ENCODE results near the gene RARRES2. TPM values are rescaled to one million over a fixed set of nuclear protein-coding genes. Genes with fewer than 3 reads are reported as not detected.

RARRES2 gene
- total RNA-seq, 1 donor from 2014 or later, result 19.4 TPM

GRCh38 chr7:150340875-150341262 lies 560 bp downstream of the RARRES2 start:
- H3K27me3 ChIP-seq (ENCODE audit: insufficient read depth, low read length), result peaks cover 14% of the 10 kb centered on the region
- peaks cover 7% of the 10 kb centered on the region for H4K20me1 ChIP-seq (ENCODE audit: insufficient read depth, low read length)
- H3K4me3 ChIP-seq (ENCODE audit: insufficient read depth, low read depth, low read length), result no peak overlapping the region
- DNase-seq (ENCODE audit: low read depth), result no peak
- no peak overlapping the region for H3K9ac ChIP-seq (ENCODE audit: low read length)
- no peaks in the 10 kb centered on the region for H3K36me3 ChIP-seq (ENCODE audit: insufficient read depth, low read length)
- H3K4me2 ChIP-seq (ENCODE audit: low read length), result peak overlapping the region; percentile 30
- Mint-ChIP-seq H3K36me3 (ENCODE audit: low read depth, unreplicated experiment) (peaks cover 6% of the 10 kb centered on the region), H3K4me3 (ENCODE audit: unreplicated experiment) (peak overlapping the region; percentile 57), H3K9me3 (ENCODE audit: unreplicated experiment) (peaks cover 10% of the 10 kb centered on the region), H3K27me3 (ENCODE audit: low read depth, unreplicated experiment) (peaks cover 38% of the 10 kb centered on the region), H3K4me1 (ENCODE audit: low read depth, unreplicated experiment) (peaks cover 14% of the 10 kb centered on the region), H3K27ac (ENCODE audit: unreplicated experiment) (no peak overlapping the region)
- no peak overlapping the region for H3K27ac ChIP-seq (ENCODE audit: low read depth, low read length)
- H3K9me3 ChIP-seq (ENCODE audit: insufficient read depth, low read depth, low read length), result peaks cover 4% of the 10 kb centered on the region
- H2AFZ ChIP-seq (ENCODE audit: low read depth, low read length), result no peak overlapping the region
- TF ChIP-seq, protein P1, sequence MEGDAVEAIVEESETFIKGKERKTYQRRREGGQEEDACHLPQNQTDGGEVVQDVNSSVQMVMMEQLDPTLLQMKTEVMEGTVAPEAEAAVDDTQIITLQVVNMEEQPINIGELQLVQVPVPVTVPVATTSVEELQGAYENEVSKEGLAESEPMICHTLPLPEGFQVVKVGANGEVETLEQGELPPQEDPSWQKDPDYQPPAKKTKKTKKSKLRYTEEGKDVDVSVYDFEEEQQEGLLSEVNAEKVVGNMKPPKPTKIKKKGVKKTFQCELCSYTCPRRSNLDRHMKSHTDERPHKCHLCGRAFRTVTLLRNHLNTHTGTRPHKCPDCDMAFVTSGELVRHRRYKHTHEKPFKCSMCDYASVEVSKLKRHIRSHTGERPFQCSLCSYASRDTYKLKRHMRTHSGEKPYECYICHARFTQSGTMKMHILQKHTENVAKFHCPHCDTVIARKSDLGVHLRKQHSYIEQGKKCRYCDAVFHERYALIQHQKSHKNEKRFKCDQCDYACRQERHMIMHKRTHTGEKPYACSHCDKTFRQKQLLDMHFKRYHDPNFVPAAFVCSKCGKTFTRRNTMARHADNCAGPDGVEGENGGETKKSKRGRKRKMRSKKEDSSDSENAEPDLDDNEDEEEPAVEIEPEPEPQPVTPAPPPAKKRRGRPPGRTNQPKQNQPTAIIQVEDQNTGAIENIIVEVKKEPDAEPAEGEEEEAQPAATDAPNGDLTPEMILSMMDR (IDR thresholded peaks at IDR 0.05; ENCODE audit: insufficient read depth, low read depth, low read length), result no peak
- TF ChIP-seq EZH2 (IDR thresholded peaks at IDR 0.05; ENCODE audit: insufficient read depth, low read length), result peak; percentile 76
- H3K4me1 ChIP-seq (ENCODE audit: insufficient read depth, low read length), result peaks cover 12% of the 10 kb centered on the region
- FAIRE-seq, result no peak
- H3K79me2 ChIP-seq (ENCODE audit: insufficient read depth, low read length), result no peaks in the 10 kb centered on the region

DNA sequence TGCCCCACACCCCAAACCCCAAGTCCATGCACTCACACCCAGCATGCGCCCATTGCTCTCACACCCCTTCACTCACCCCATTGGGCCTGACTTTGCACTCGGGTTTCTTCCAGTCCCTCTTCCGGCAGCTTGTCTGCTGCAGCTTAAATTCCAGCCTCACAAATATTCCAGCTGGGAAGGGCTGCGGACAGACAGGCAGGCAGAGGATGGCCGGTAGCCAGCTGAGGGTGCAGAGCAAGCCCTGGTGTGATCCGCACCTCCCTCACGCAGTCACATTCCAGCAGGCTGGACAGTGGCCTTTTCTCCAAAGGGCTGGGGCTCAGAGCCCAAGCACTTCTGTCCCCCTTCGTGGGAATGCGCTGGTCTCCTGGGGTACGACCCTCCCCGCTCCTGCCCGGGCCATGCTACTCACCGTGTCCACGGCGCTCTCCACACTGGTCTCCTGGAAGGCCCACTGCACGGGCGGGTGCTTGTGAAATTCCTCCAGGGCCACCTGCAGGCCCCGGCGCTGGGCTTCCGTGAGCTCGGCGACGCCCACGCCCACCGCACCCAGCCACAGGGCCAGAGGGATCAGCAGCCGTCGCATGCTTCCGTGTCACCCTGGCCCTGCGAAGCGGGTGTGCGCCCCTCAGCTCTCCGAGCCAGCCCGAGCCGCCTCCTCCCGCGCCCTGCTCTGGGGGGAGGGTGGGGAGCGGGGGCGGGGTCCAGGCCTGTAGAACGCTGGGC lies 1.2 kb downstream of the RARRES2 start:
- Histone ChIP-seq H4K20me1 (ENCODE audit: insufficient read depth, low read length) (peaks cover 7% of the 10 kb centered on the region), H3K36me3 (ENCODE audit: insufficient read depth, low read length) (no peaks in the 10 kb centered on the region), H3K4me3 (ENCODE audit: insufficient read depth, low read depth, low read length) (no peak overlapping the region), H3K9me3 (ENCODE audit: insufficient read depth, low read depth, low read length) (peaks cover 4% of the 10 kb centered on the region), H3K27me3 (ENCODE audit: insufficient read depth, low read length) (peaks cover 14% of the 10 kb centered on the region), H3K4me1 (ENCODE audit: insufficient read depth, low read length) (peaks cover 12% of the 10 kb centered on the region), H3K4me2 (ENCODE audit: low read length) (peak overlapping the region; percentile 66), H3K27ac (ENCODE audit: low read depth, low read length) (no peak overlapping the region), H3K79me2 (ENCODE audit: insufficient read depth, low read length) (no peaks in the 10 kb centered on the region), H3K9ac (ENCODE audit: low read length) (no peak overlapping the region), H2AFZ (ENCODE audit: low read depth, low read length) (peak overlapping the region; percentile 47)
- H3K36me3 Mint-ChIP-seq (ENCODE audit: low read depth, unreplicated experiment), result peaks cover 6% of the 10 kb centered on the region
- no peak for FAIRE-seq
- H3K27me3 Mint-ChIP-seq (ENCODE audit: low read depth, unreplicated experiment), result peaks cover 38% of the 10 kb centered on the region
- H3K4me1 Mint-ChIP-seq (ENCODE audit: low read depth, unreplicated experiment), result peaks cover 14% of the 10 kb centered on the region
- H3K4me3 Mint-ChIP-seq (ENCODE audit: unreplicated experiment), result peak overlapping the region; percentile 47
- H3K27ac Mint-ChIP-seq (ENCODE audit: unreplicated experiment), result no peak overlapping the region
- TF ChIP-seq EZH2 (IDR thresholded peaks at IDR 0.05; ENCODE audit: insufficient read depth, low read length), result no peak
- TF ChIP-seq, protein P1 (IDR thresholded peaks at IDR 0.05; ENCODE audit: insufficient read depth, low read depth, low read length), result no peak
- DNase-seq (ENCODE audit: low read depth), result peak; percentile 72
- peaks cover 10% of the 10 kb centered on the region for H3K9me3 Mint-ChIP-seq (ENCODE audit: unreplicated experiment)

GRCh38 chr7:150339409-150339809 lies 2.0 kb downstream of the RARRES2 start:
- Mint-ChIP-seq H3K27ac (ENCODE audit: unreplicated experiment) (no peak overlapping the region), H3K27me3 (ENCODE audit: low read depth, unreplicated experiment) (peaks cover 38% of the 10 kb centered on the region), H3K9me3 (ENCODE audit: unreplicated experiment) (peaks cover 8% of the 10 kb centered on the region), H3K4me1 (ENCODE audit: low read depth, unreplicated experiment) (peaks cover 14% of the 10 kb centered on the region), H3K36me3 (ENCODE audit: low read depth, unreplicated experiment) (peaks cover 6% of the 10 kb centered on the region), H3K4me3 (ENCODE audit: unreplicated experiment) (peak overlapping the region; percentile 50)
- H3K4me2 ChIP-seq (ENCODE audit: low read length), result peak overlapping the region; percentile 66
- H3K9me3 ChIP-seq (ENCODE audit: insufficient read depth, low read depth, low read length), result peaks cover 4% of the 10 kb centered on the region
- peaks cover 14% of the 10 kb centered on the region for H3K27me3 ChIP-seq (ENCODE audit: insufficient read depth, low read length)
- no peaks in the 10 kb centered on the region for H3K36me3 ChIP-seq (ENCODE audit: insufficient read depth, low read length)
- no peak overlapping the region for H3K9ac ChIP-seq (ENCODE audit: low read length)
- H3K4me1 ChIP-seq (ENCODE audit: insufficient read depth, low read length), result peaks cover 12% of the 10 kb centered on the region
- no peak for DNase-seq (ENCODE audit: low read depth)
- H2AFZ ChIP-seq (ENCODE audit: low read depth, low read length), result no peak overlapping the region
- no peak overlapping the region for H3K4me3 ChIP-seq (ENCODE audit: insufficient read depth, low read depth, low read length)
- no peak for FAIRE-seq
- H3K27ac ChIP-seq (ENCODE audit: low read depth, low read length), result no peak overlapping the region
- peaks cover 7% of the 10 kb centered on the region for H4K20me1 ChIP-seq (ENCODE audit: insufficient read depth, low read length)
- no peak for TF ChIP-seq EZH2 (IDR thresholded peaks at IDR 0.05; ENCODE audit: insufficient read depth, low read length)
- TF ChIP-seq, protein P1 (IDR thresholded peaks at IDR 0.05; ENCODE audit: insufficient read depth, low read depth, low read length), result no peak
- no peaks in the 10 kb centered on the region for H3K79me2 ChIP-seq (ENCODE audit: insufficient read depth, low read length)
